ENCODE data around the gene C14orf132. TPM values are rescaled to one million over a fixed set of nuclear protein-coding genes. Genes with fewer than 3 reads are reported as not detected.

The C14orf132 gene
- total and polyA plus RNA-seq, 2 donors (not counting 1 experiment from before 2014, with no cell fraction given): 0.30 to 0.85 TPM

- no peak overlapping the region for H3K27ac ChIP-seq (ENCODE audit: low read length in 2 of 2)
- intact Hi-C loops (cut with micrococcal nuclease): no loop called here
Observed at GRCh38 chr14:96098309-96098998, 59.3 kb downstream of the C14orf132 start.

GRCh38 chr14:96098999-96099335, 59.8 kb downstream of the C14orf132 start:
- H3K36me3 ChIP-seq (replicated peaks in 1 of 2; ENCODE audit: control extremely low read depth in 1 of 2, control insufficient read depth in 1 of 2, extremely low read depth in 1 of 2, insufficient read depth in 2 of 2, low read length in 1 of 2): no peaks in the 10 kb centered on the region
- peaks cover 0 to 6% (median 0%) of the 10 kb centered on the region in 3 donors for H3K9me3 ChIP-seq (ENCODE audit: control extremely low read depth in 1 of 3, control insufficient read depth in 2 of 3, insufficient read depth in 1 of 3, low read length in 2 of 3)
- no peaks in the 10 kb centered on the region for H4K20me1 ChIP-seq (ENCODE audit: control insufficient read depth, insufficient read depth, low read length, poor library complexity, severe bottlenecking)
- peaks cover 0 to 2% of the 10 kb centered on the region in 2 donors for H3K4me1 ChIP-seq (ENCODE audit: control insufficient read depth in 2 of 2, insufficient read depth in 2 of 2, low read length in 2 of 2)
- no peak for TF ChIP-seq EZH2 (IDR thresholded peaks at IDR 0.05; ENCODE audit: borderline replicate concordance, insufficient read depth, low read depth, low read length, poor library complexity, severe bottlenecking)
- no peak for TF ChIP-seq CTCF (IDR thresholded peaks at IDR 0.05)
- DNase-seq (no peak), ATAC-seq (ENCODE audit: low read depth) (no peak)
- H3K27me3 Mint-ChIP-seq: peaks cover under 1% of the 10 kb centered on the region
- H3K4me1 Mint-ChIP-seq: no peaks in the 10 kb centered on the region
- no peaks in the 10 kb centered on the region for H3K9me3 Mint-ChIP-seq (ENCODE audit: insufficient read depth)
- H3K79me2 ChIP-seq (ENCODE audit: control insufficient read depth, insufficient read depth, low read length): no peaks in the 10 kb centered on the region
- H3K4me3 ChIP-seq (ENCODE audit: control extremely low read depth in 1 of 5, extremely low read depth in 1 of 5, insufficient read depth in 1 of 5, low read depth in 2 of 5, low read length in 4 of 5): no peak overlapping the region
- H3K4me3 Mint-ChIP-seq: no peak overlapping the region
- H3K9ac ChIP-seq (ENCODE audit: low read length): no peak overlapping the region
- H3K4me2 ChIP-seq (replicated peaks; ENCODE audit: low read depth, low read length, poor library complexity, severe bottlenecking): no peak overlapping the region
- ChIA-PET CTCF (no interaction called here), POLR2A (no interaction called here)
- intact Hi-C loops (cut with micrococcal nuclease): no loop called here
- H3K27me3 ChIP-seq (replicated peaks in 1 of 4; ENCODE audit: control extremely low read depth in 1 of 4, control insufficient read depth in 3 of 4, insufficient read depth in 4 of 4, low read length in 3 of 4): no peaks in the 10 kb centered on the region
- H3K27ac ChIP-seq (ENCODE audit: low read length in 2 of 2): no peak overlapping the region
- H2AFZ ChIP-seq (ENCODE audit: insufficient read depth, low read depth, low read length, poor library complexity, severe bottlenecking): no peak overlapping the region
- H3K27ac Mint-ChIP-seq: no peak overlapping the region

More at GRCh38 chr14:96098309-96098998, 59.3 kb downstream of the C14orf132 start:
- no peak overlapping the region for H2AFZ ChIP-seq (ENCODE audit: insufficient read depth, low read depth, low read length, poor library complexity, severe bottlenecking)
- 31% methylated on average over 4 of the region's 6 CpGs for WGBS (ENCODE audit: insufficient coverage)
- TF ChIP-seq CTCF (IDR thresholded peaks at IDR 0.05): no peak
- no peak for TF ChIP-seq EZH2 (IDR thresholded peaks at IDR 0.05; ENCODE audit: borderline replicate concordance, insufficient read depth, low read depth, low read length, poor library complexity, severe bottlenecking)
- Mint-ChIP-seq H3K4me1 (no peaks in the 10 kb centered on the region), H3K4me3 (no peak overlapping the region), H3K27me3 (peaks cover 4% of the 10 kb centered on the region), H3K9me3 (ENCODE audit: insufficient read depth) (no peaks in the 10 kb centered on the region), H3K27ac (no peak overlapping the region)
- no peaks in the 10 kb centered on the region for H3K36me3 ChIP-seq (replicated peaks in 1 of 2; ENCODE audit: control extremely low read depth in 1 of 2, control insufficient read depth in 1 of 2, extremely low read depth in 1 of 2, insufficient read depth in 2 of 2, low read length in 1 of 2)
- DNase-seq (no peak), ATAC-seq (ENCODE audit: low read depth) (no peak)
- ChIA-PET CTCF (no interaction called here), POLR2A (no interaction called here)
- no peaks in the 10 kb centered on the region for H4K20me1 ChIP-seq (ENCODE audit: control insufficient read depth, insufficient read depth, low read length, poor library complexity, severe bottlenecking)
- H3K4me3 ChIP-seq (ENCODE audit: control extremely low read depth in 1 of 5, extremely low read depth in 1 of 5, insufficient read depth in 1 of 5, low read depth in 2 of 5, low read length in 4 of 5): no peak overlapping the region
- H3K4me1 ChIP-seq (ENCODE audit: control insufficient read depth in 2 of 2, insufficient read depth in 2 of 2, low read length in 2 of 2): peaks cover 0 to 2% of the 10 kb centered on the region in 2 donors
- H3K27me3 ChIP-seq (replicated peaks in 1 of 4; ENCODE audit: control extremely low read depth in 1 of 4, control insufficient read depth in 3 of 4, insufficient read depth in 4 of 4, low read length in 3 of 4): no peaks in the 10 kb centered on the region
- peaks cover 0 to 2% (median 0%) of the 10 kb centered on the region in 3 donors for H3K9me3 ChIP-seq (ENCODE audit: control extremely low read depth in 1 of 3, control insufficient read depth in 2 of 3, insufficient read depth in 1 of 3, low read length in 2 of 3)
- H3K79me2 ChIP-seq (ENCODE audit: control insufficient read depth, insufficient read depth, low read length): no peaks in the 10 kb centered on the region
- H3K9ac ChIP-seq (ENCODE audit: low read length): no peak overlapping the region
- no peak overlapping the region for H3K4me2 ChIP-seq (replicated peaks; ENCODE audit: low read depth, low read length, poor library complexity, severe bottlenecking)

All from B cell (primary cell).